Measurements from ENCODE around the gene MAPK8.

The MAPK8 gene

DNA sequence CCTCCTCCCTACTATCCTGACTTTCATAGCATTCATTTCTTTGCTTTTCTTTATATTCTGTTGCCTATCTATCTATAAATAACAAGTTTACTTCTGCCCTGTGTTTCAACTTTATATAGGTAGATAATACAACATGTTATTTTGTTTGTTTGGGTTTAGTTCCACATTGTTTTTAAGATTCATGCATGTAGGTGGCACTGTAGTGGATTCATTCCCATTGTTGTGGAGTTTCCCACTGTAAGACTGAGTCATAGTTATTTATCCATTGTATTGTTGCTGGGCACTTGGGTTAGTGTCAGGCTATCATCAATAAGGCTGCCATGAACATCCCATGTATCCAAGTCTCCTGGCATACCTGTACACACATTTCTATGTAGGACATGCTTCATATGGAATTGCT is 170.7 kb downstream of the MAPK8 start:
- DNase-seq (ENCODE audit: low spot score), result no peak

DNA sequence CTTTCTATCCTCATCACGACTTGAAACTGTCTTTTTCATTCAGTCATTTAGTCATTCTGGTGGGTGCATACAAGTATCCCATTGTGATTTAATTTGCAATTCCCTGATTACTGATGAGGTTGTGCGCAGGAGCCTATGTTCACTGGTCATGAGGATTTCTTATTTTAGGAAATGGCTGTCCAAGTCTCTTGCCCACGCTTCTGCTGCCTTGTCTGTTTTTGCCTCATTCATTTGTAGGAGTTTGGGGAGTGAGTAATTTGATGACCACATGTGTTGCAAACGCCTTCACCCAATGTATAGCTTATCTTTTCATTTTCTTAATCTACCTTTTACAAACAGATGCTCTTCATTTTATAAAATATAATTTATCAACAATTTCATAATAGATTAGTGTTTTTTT is 171.1 kb downstream of the MAPK8 start:
- DNase-seq (ENCODE audit: low spot score), result no peak

DNA sequence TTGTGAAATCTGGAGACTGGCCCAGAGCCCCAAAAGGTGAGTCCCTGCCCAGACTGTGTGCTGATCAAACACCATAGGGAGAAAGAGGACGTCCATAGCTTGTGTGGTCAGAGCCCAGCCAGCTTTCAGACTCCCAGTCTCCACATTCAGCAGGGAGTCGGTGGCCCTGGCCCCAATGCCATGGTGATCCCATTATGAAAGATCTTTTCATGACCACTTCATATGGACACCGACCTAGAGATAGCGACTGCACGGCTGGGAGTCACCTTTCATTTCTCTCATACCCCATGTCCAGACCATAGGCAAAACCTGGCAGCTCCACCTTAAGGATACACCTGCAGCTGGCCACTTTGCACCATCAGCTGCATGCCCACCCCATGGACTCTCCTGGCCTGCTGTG is 172.0 kb downstream of the MAPK8 start:
- peak; percentile 47 for DNase-seq (ENCODE audit: low spot score)

DNA sequence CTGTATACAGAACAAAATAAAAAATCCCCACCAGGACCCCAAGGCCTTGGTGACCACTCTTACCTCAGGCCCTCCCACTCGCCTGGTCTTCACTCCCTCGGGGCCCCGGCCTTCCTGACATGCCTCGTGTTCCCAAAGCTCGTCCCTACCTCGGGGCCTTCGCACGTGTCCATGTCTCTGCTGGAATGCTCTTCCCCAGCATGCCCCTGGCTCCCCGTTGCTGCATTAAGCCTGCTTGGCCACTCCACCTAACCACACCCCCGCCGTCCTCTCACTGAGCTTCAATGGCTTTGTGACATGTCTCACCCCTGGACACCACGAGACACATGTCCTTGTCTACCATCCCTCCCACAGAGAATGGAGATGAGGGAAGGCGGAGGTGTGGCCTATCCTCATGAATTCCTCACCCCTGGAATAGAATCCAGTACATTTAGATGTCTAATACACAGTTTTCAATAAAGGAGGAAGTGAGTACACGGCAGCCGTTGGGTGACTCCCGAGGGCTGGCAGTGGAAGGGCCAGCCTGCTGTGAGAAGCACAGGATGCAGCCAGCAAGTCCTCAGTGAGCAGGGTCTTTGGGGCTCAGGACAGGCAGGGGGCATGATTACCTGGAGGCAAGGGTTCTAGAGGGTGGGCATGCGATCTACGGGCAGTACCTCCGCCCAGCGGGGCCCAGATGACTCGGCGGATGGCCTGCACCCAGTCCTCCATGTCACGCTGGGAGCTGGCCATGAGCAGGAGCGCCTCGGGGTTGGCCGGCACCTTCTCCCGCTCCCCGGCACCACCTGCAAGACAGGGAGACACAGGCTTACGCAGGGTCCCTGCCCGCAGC is 172.7 kb downstream of the MAPK8 start:
- peak; percentile 42 for DNase-seq (ENCODE audit: low spot score)

DNA sequence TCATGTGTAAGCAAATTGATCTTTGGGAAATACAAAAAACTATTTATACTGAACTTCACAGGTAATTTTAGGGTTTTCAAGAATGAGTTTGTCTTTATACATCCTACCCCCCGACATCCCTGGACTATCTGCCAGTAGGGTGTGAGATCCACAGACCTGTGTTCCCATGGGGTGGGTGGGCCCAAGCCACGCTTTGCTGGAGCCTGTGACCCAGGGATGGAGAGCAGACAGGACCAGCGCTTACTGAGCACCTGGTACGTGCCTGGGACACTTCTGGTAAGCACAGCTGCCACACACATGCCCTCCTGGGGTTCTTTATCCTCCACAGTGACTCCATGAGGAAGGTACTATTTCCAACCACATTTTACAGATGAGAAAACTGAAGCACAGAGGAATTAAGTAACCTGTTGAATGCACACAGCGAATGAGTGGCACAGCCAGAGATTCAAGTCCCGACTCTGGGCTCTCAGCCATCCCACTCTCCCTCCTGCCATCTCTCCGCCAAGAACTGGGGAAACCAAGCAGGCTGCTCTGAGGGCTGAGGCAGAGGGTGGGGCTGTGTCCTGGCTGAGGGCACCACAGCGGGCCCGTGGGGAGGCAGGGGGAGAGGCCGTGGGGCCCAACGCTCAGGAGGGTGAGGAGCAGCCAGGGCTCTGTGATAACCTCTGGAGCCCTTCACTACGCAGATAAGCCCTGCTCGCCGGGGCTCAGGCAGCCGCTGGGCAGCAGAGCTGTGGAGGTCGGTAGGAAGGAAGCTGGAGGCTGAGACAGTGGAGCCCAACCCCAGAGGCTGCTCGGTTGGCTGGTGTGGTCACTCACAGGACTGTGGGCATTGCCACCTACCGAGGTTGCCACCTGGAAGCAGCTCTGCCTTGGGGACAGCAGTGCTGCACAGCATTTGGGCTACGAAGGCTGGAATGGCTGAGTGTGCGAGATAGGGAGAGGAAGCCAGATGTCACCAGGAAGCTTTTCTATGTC is 174.2 kb downstream of the MAPK8 start:
- peak; percentile 50 for DNase-seq (ENCODE audit: low spot score)

DNA sequence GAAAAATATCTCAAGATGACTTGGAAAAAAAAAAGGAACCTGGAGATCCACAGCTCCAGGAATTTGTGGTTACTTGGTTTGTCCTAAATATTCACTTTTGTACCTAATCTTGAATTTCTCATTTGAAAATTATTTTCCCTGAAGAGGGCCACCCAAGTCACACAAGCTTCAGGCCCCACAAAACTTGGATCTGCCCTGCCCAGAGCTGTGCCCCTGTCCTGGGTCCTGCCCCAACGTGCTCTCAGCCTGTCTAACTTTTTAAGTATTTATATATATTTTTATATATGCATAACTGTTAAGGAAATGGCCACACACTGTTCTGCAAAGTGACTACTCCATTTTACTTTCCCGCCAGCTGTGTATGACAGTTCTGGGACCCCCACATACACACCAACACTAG is 174.9 kb downstream of the MAPK8 start:
- DNase-seq (ENCODE audit: low spot score), result peak; percentile 14

DNA sequence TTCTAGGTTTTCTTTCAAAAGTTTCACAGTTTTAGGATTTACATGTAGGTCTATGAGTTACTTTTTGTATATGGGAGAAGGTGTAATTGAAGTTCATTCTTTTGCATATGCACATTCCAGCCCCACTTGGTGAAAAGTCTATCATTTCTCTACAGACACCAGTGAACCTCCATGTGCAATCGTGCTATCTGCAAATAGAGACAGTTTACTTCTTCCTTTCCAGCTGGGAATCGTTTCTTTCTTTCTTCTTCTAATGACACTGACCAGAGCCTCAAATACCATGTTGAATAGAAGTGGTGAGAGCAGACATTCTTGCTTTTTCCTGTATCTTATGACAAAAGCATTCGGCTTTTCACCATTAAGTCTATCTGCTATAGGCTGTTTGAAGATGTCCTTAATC is 175.7 kb downstream of the MAPK8 start:
- no peak for DNase-seq (ENCODE audit: low spot score)

DNA sequence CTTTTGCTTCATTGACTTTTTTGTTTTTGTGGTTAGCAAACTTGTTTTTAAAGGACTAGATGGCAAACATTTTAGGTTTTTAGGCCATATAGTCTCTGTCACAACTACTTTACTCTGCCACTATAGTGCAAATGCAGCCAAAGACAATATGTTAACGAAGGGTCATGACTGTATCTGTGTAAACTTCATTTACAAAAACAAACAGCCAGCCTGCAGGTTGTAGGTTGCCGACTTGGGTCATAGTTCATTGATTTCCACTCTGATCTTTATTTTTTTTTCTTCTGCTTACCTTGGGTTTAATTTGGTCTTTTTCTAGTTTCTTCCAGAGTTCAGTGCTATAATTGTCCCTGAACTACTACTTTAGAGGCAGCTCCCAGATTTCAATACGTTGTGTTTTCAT is 178.4 kb downstream of the MAPK8 start:
- DNase-seq (ENCODE audit: low spot score), result no peak

DNA sequence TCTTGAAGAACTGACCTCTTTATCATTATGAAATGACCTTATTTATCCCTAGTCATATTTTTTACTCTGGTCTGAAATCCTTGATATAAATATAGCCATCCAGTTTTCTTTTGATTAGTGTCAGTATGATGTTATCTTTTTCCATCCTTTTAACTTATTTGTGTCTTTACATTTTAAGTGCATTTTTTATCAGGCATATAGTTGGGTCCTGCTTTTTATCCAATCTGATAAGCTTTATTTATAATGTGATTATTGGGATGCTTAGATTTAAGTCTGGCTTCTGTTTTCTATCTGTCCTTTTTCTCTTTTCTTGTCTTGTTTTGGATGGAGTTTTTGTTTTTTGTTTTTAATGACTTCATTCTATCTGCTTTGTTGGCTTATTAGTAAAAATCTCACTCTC is 179.2 kb downstream of the MAPK8 start:
- DNase-seq (ENCODE audit: low spot score), result no peak

DNA sequence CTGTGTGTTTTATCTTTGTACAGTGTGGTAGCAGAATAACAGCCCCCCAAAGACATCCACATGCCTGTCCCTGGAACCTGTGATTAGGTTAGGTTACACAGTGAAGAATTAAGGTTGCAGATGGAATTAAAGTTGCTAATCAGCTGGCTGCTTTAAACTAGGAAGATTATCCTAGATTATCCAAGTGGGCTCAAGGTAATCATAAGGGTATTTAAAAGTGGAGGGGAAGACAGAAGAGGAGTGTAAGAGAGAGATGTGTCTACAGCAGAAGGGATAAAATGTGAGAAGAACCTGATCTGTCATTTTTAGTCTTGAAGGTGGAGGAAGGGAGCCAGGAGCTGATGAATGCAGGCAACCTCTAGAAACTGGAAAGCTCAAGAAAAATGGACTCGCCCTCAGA is 180.8 kb downstream of the MAPK8 start:
- DNase-seq (ENCODE audit: low spot score), result no peak

Measured in left forelimb (tissue), 1 donor.